GM21360 (cell line): ENCODE results near the gene FNDC1.

ENCODE experiments used
- ATAC-seq: cut with Tn5 transposase; IDR thresholded peaks from one replicate; pipeline ENCODE4 v1.9.1; 2021; ENCODE audit warnings: mild to moderate bottlenecking, moderate library complexity; ENCODE audit not compliant: unreplicated experiment

Gene FNDC1

DNA sequence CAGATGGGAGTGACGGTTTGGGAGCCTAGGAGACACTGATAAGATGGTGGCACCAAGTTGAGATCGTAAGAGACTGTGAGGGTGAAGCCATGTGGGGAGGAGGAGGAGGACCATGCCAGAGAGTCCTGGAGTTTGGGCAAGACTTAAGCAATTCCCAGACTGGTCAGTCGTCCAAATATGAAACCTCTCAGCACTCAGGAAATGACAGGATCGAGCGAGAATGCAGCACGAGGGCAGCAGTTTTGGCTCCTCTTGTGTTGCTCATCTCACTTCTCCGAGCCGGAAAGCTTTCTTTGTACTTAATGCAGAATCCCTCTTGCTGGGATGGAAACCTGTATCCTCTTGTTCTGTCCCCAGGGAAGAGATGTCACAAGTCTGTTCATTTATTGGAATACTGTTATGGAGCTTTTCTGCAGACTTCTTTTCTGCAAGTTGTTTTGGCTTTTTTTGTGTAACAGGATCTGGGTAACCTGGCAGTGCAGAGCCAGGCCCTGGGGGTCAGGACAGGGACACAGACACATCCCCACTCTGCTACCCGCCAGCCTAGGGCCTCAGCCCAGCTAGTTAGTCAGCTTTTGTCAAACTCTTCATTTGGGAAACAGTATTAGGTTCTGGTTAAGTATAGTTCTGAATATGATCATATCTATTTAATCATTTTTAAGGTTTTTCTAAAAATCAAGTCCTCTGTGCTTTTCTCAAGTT lies 34.3 kb downstream of the FNDC1 start:
- ATAC-seq, result no peak

DNA sequence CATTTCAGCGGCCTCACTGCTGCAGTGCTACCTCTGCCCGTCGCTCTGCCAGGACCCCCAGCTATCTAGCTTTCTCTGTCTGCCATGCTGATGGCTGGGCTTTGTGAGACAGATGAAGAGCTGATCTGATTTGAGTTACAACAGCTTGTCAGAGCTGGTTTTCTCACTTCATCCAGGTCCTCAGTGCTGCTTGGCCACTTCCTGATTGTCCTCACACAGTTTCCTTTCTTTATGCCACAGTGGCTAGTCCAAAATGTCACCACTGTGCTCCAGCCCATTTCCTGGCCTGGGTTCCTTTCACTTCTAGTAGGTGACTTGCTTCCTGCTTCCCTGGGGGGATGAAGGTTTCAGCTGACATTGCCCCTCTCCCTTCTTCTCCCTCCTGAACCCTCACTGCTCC lies 35.4 kb downstream of the FNDC1 start:
- no peak for ATAC-seq

DNA sequence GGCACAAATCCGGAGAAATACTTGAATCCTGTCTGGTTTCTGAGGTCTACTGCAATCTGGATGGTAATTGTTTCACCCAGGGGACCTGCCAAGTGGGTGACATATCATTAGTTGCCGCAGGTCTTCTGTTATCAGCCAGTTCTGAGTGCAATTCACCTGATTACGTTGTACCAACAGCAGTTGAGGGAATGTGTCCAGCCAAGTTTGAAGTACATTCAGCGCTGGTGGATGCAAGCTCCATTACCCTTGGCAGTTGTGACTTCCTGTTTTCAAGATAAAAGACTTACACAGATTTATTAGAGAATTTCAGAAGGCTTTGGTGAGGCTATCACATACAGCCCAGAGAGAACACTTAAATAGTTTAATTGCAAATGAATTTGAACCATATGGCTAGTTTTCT lies 42.8 kb downstream of the FNDC1 start:
- no peak for ATAC-seq

DNA sequence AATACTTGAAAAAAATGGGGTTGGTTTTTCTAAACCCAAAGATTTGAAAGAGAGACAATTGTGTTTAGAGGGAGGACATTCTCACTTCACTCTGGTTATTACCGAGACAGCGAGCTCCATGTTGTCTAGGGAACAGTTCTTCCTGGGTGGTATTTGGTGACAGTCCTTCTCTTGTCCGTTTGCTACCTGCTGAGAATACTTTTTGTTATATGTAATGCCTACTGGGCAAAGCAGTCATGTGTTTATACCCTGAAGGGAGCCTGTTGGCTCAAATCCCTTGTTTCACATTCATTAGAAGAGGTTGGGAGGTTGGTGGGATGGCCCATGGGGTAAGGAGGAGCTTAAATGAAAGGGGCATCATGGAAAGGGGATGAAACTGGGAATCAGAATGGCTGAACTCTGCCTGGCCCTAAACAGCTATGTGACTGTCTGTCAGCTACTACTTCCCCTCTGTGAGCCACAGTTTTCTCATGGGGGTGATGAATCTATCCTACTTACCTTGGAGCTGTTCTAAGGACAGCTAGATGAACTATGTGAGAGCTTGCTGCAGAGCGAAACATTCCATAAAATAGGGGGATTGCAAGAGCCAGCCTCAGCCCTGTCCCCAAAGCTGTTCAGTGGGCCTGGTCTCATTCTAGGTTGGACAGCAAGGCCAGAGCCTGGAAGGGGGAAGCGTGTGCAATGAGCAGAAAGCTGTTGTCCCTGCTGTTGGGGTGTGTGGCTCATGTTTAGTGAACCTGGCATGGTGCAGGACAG lies 43.5 kb downstream of the FNDC1 start:
- no peak for ATAC-seq

DNA sequence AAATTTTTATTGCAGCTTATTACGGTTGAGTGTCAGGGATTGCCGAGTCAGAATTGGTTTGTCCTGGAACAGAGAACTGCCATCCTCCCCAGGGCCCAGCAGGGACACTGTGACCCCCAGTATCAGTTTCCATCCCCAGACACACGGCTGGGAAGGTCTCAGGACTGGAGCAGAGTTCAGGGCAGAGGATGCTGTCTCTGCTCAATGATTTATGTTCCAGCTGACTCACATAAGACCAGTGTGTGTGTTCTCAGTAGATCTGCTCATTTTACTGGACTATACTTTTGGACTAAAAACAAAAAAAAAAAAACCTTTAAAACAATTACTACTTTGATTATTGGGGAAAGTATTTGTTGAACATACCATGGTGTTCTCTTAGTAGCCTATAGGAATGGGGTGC lies 44.2 kb downstream of the FNDC1 start:
- no peak for ATAC-seq

DNA sequence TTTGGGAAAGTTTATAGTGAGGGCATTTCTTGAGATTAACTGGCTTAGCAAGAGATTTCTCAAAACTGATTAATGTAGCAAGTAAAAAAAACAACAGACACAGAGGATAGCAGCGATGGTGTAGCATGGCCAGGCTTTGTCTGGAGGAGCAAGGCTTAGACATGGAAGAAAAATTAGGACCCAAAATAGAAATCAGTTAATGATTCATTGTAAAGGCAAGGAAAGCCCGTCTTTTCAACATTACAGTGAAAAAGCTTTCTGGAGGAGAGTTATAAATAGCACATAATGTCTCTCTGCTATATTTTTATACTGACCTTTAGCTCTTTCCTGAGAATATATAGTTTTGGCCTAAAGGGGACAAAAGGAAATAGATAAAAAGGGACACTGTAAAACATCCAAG lies 45.1 kb downstream of the FNDC1 start:
- ATAC-seq, result no peak

DNA sequence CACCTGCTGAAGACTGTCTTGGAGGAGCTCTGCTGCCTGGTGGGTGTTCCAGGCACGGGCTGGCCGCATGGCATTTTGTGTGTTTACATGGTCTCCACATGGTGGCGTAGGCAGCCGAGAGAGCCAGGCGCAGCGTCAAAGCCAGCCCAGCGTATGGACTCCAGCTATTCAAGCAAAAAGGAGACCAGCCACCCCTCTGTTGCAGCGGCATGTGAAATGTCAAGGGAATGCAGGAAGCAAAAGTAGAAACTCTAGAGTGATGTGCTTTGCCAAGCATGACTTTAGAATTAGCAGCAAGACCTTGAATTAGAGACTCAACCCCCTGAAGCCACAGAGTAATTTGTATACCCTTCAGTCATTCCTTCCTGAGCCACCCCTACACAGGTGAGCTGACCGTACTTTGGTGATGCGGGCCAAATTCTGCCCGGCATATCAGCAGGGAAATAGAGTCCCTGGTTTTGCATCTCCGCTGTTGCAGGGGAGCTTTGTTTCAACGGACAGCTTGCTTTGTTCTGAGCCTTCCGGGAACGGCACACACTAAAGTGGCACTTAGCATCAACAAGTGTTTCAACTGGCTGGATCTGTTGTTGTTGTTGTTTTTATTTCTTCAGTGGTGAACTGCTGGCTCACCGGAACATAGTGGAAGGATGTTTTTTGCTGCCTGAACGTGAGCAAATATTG lies 48.5 kb downstream of the FNDC1 start:
- ATAC-seq, result peak; percentile 64

DNA sequence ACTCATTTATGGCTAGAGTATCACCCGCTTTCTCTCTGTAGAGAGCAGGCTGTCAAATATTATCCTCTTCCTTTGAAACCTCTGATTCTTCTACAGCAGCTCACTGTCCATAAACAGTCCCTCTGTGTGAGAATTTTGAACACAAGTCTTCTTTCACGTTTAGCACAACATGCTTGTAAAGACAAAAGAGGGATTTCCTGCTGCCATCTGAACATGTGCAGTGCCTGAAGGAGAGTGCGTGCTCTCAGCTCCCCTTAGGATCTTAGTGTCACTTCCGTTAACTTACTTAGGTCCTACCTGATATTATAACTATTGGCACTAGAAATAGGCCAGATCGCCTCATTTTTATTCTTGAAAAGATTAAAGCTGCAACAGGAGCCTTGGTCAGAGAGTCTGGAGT lies 50.9 kb downstream of the FNDC1 start:
- no peak for ATAC-seq

DNA sequence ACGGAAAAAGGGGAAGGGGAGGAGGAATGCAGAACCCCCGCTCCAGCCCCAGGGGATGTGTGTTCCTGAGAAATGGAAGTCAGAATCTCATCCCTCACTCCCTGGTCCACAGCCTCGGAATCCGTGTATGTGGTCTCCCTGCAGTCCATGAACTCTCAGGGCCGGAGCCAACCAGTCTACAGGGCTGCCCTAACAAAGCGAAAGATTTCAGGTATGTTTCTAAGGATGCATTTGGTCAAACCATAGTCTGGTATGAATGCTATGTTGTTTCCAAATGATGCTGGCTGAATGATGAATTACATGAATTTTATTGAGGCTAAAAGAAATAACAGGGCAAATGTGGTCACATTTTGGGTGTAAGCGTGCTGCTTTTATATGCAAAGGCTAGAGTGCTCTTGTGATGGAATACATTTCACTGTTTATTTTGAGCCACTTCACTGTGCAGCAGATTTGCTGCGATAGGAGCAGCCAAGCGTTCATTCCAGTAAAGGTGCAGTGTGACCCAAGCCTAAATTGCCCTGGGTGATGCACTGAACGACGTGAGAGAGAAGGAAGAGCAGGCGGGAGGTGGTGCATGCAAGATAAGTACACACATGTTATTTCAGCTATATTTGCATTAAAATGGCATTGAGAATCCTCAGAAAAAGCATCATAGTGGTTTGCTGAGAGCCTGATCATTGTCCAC lies 52.4 kb downstream of the FNDC1 start:
- no peak for ATAC-seq

DNA sequence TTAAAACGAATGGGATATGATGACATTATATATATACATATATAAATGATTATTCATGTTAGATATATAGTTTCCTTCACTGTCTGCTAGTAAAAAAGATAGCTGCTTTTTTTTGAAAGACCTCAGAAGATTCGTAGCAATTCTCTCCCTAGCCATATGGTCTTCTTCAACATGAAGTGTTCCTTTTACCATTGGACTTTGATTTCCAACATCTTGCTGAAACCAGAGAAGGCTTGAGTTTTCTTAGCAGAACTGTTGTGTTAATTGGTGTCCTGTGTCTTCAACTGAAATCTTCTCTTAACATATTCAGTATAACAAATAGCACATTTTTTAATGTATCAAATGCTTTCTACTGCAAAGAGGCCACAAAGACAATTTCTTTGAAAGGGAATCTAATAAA lies 55.3 kb downstream of the FNDC1 start:
- no peak for ATAC-seq

DNA sequence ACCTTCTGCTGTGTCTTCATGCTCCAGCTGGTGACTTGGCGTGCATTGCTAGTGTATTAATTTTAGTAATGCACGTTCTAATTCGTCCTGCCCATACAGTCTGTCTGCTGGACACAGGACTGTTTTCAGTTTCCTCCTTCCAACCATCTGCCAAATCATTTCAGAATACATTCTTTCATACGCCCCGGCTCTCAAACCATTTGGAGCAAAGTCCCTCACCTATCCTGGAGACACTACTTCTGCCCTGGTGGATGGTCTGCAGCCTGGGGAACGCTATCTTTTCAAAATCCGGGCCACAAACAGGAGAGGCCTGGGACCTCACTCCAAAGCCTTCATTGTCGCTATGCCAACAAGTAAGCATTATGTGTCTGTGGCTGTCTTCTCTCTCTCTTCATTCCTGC lies 60.5 kb downstream of the FNDC1 start:
- ATAC-seq, result no peak

DNA sequence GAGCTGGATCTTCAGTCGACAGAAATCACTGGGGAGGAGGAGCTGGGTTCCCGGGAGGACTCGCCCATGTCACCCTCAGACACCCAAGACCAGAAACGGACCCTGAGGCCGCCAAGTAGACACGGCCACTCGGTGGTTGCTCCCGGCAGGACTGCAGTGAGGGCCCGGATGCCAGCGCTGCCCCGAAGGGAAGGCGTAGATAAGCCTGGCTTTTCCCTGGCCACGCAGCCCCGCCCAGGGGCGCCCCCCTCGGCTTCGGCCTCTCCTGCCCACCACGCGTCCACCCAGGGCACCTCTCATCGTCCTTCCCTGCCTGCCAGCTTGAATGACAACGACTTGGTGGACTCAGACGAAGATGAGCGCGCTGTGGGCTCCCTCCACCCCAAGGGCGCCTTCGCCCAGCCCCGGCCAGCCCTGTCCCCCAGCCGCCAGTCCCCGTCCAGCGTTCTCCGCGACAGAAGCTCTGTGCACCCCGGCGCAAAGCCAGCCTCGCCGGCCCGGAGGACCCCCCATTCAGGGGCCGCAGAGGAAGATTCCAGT lies 63.0 kb downstream of the FNDC1 start:
- no peak for ATAC-seq

DNA sequence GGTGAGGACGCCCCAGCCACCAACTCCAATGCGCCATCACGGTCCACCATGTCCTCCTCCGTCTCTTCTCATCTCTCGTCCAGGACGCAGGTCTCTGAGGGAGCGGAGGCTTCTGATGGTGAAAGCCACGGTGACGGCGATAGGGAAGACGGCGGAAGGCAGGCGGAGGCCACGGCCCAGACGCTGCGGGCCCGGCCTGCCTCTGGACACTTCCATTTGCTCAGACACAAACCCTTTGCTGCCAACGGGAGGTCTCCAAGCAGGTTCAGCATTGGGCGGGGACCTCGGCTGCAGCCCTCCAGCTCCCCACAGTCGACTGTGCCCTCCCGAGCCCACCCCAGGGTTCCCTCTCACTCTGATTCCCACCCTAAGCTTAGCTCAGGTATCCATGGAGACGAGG lies 63.6 kb downstream of the FNDC1 start:
- no peak for ATAC-seq

DNA sequence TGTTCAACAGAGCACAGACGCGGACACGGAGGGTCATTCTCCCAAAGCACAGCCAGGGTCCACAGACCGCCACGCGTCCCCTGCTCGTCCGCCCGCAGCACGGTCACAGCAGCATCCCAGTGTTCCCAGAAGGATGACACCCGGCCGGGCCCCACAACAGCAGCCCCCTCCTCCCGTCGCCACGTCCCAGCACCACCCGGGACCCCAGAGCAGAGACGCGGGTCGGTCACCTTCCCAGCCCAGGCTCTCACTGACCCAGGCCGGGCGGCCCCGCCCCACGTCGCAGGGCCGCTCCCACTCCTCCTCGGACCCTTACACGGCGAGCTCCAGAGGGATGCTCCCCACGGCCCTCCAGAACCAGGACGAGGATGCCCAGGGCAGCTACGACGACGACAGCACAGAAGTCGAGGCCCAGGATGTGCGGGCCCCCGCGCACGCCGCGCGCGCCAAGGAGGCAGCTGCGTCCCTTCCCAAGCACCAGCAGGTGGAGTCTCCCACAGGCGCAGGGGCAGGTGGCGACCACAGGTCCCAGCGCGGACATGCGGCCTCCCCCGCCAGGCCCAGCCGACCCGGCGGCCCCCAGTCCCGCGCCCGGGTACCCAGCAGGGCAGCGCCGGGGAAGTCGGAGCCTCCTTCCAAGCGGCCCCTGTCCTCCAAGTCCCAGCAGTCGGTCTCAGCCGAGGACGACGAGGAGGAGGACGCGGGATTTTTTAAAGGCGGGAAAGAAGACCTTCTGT lies 64.3 kb downstream of the FNDC1 start:
- ATAC-seq, result no peak

DNA sequence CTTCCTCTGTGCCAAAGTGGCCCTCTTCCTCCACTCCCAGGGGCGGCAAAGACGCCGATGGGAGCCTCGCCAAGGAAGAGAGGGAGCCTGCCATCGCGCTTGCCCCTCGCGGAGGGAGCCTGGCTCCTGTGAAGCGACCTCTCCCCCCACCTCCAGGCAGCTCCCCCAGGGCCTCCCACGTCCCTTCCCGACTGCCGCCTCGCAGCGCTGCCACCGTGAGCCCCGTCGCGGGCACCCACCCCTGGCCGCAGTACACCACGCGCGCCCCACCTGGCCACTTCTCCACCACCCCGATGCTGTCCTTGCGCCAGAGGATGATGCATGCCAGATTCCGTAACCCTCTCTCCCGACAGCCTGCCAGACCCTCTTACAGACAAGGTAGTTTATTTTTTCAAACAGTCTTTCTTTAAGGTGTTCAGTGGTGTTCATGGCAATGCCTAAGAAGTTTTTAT lies 64.9 kb downstream of the FNDC1 start:
- no peak for ATAC-seq

DNA sequence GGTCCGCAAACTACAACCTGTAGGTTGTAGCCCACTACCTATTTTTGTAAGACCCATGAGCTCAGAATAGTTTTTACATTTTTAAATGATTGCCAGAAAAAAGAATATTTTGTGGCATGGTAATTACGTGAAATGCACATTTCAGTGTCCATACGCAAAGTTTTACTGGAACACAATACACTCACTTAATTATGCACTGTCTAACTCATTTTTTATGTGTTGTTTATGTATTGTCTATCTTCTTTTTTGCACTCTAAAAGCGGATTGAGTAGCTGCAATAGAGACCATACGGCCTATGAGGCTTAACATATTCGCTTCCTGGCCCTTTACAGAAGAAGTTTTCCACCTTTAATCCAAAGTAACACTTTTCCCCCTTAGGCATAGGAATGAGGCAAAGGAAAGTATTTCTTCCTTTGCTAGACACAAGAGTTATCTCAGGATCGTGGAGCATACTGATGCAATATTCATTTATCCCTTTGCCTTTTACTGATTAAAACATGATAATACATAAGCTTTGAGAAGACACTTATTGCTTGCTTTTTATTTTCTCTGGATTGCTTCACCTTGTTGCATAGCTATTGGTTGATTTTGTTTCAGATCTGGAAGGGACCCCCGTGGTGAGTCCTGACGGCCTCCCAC lies 69.8 kb downstream of the FNDC1 start:
- no peak for ATAC-seq

DNA sequence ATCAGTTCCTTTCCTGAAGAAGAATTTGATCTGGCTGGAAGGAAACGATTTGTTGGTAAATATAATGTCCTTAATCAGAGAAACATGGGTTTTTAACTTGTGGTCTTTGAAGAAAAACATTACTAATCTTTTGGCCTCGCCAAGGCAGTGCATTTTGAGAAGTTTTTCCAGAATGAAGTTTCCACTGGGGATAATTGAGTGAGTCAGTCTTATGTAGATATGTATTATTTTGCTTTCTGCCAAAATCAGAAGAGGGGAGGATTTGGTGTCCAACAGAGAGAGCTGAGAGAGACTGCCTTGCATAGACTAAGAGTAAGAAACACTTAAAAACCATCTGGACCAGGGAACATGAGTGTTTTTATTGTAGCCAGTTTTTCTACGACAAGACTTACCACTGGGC lies 79.9 kb downstream of the FNDC1 start:
- ATAC-seq, result no peak

DNA sequence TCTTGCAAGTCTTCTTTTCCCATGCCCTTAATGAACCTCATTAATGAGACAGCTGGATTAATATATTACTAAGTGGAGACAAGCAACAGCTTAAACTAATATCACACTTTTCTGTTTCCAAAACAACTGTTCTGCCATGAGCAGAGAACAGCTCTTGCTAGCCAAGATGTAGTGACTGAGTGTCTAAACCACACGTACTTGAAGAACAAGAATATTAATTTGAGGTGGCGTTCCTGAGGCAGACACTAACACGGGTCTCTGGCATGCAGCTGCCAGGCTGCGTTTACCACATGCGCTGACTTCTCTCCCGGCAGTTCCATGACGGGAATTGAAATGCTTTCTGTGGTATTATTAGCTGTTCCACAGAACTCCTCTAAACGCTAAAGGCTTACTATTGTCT lies 80.6 kb downstream of the FNDC1 start:
- no peak for ATAC-seq

DNA sequence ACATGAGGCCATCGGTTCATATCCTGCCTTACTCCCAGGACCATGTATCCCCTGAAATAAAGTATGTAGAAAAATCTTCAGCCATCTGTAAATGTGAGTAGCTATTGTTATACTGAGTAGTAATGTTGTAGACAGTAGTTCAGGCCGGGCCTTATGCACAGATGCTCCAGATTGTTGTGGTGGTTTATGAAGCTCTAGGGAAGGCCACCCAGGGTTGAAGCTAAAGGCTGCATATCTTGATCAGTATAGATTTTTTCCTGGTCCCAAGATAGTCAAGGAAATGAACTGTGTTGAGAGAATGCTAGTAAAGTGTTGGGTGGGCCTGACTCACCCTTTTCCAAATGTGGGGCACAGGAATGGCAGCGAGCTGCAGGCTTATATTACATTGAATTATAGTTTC lies 81.4 kb downstream of the FNDC1 start:
- ATAC-seq, result no peak

DNA sequence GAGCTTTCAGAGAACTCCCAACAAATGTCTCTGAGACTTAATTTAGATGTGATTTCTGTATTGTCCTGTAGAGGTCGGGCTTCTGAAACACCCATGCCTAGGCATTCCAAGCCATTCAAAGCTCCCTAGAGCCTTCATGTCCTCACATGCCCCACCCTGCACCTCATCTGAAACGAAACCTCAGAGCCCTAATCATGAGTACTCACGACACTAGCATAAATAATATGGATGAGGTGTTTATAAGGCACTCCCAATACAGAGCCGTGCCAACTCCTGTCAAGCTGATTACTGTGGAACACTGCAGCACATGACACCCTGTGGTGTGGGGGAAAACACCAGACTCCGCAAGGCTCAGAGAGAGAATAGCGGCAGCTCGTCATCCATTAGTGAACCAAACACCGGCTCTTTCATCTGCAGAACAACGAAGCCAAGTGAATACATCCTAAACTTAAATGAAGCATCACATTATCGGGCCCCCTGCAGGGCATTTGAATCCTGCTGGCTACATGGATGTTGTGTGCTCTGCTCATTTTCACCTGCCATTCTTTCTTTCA lies 83.8 kb downstream of the FNDC1 start:
- ATAC-seq, result peak; percentile 66
